HG02678 (cell line): ENCODE data around the gene ITGB6.

ENCODE experiments used
- ATAC-seq: cut with Tn5 transposase; IDR thresholded peaks from one replicate; pipeline ENCODE4 v1.9.1; 2021; ENCODE audit warnings: mild to moderate bottlenecking, moderate library complexity; ENCODE audit not compliant: unreplicated experiment

Gene ITGB6

GRCh38 chr2:160221391-160222276, 21.6 kb upstream of the ITGB6 start:
- ATAC-seq: no peak

DNA sequence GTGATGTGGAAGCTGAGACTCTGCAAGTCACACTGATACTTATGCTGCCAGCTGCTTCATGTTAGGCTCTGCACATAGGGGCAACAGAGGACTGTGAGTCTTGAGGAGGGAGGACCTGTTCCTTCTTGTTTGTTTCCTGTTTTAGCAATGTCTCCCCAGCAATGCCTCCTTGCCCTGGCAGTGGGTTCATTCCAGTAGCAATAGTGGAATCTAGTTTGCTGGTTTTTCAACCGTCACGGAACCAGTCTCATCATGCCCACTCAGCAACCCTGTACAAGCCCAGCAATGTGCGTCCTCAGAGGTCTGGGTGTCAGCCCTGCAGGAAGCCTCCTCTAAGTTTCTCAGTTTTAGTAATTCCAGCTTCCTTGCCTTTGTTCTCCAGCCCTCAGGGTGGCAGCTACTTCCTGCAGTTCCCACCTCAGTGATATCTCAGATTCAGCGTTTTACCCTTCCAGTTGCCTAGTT, 20.5 kb upstream of the ITGB6 start:
- no peak for ATAC-seq

- no peak for ATAC-seq
These were observed 20.0 kb upstream of the ITGB6 start for GRCh38 chr2:160220026-160220425.

- no peak for ATAC-seq
These were observed 14.7 kb upstream of the ITGB6 start for GRCh38 chr2:160214461-160215445.

DNA sequence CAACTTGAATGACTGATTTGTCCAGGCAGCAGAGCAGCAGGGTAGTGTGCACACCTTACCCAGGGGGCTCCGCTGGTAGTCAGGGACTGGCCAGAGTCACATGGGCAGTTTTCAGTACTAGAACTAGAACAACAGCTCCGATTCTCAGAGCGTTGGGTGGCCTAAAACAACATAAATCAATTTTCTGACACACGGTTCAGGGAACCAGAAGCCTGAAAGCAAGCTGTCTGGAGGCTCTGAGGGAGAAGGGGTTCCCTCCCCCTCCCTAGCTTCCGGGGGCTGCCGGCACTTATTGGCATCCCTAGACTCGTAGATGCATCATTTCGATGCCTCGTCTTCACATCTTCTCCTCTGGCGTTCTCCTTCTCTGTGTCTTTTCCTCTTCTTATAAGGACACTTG, 13.4 kb upstream of the ITGB6 start:
- ATAC-seq: no peak

DNA sequence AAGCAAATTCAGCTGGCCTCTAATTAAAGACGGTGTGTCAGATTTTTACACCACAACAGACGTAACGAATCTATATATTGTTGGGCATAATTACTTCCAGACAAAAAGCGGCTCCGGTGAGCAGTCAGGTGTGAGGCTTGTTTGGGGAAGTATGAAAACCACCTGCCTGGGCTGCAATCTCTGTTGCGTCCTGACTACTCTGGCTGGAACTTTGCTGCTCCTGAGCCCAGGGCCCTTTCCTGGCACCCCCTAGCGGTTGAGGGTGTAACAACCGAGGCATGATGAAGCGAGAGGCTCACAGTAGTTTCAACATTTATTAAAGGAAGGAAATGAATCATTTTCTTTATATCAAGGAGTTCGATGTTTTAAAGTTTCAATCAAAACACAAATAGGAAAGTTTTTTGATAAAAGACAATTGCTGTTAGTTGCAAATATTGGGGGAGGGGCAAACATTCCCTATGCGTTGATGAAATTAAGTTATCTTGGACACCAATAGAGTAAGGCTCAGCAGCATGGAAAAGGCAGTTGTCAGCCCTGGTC, 10.6 kb upstream of the ITGB6 start:
- peak; percentile 92 for ATAC-seq

DNA sequence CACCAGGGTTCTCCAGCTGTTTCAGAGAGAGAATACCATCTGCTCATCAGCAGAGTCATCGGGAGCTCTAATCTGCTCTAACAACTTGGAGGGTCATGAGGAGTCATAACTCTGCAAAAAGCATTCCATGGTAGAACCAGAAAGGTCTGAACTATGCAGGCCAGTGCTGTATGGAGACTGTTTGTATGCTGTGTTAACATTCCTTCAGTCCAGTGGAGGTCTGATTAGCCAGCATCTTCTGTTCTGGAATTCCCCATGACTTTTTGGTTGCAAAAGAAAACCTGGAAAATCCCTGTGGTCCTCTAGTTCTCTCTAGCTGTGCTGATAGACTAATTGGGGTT, 9.4 kb upstream of the ITGB6 start:
- no peak for ATAC-seq

DNA sequence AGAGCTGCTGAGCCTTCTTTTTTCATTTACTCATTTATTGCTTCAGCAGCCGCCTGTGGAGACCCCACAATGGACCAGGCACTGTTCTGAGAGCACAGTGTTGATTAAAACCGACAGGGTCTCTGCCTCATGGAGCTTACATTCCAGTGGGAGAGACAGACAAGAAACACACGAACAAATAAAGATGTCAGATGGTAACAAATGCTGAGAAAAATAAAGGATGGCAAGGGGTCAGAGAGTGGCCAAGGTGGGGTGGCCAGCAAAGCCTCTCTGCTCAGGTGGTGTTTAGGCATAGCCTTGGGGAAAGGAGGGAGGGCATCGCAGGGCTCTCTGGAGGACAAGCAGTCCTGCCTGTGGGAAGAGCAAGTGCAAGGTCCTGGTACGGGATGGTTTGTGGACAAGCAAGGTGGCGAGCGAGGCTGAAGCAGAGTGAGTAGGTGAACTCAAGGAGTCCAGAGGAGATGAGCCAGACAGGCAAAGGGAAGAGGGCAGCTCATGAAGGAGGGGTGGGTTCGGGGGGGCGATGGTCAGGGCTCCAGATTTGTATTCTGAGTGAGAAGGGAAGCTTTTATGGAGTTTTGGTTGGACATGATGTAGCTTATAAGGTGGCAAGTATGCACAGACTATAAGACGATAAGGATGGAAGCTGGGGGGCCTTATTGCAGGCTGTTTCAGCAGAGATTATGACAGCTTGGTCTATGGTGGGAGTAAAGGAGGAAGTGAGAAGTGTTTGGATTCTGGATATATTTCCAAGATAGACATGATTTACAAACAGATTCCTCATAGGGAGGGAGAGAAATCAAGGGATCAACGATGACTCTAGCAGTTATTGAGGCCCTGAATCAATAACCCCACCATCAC, 8.8 kb upstream of the ITGB6 start:
- ATAC-seq: no peak

GRCh38 chr2:160207804-160208654, 8.0 kb upstream of the ITGB6 start:
- ATAC-seq: no peak

DNA sequence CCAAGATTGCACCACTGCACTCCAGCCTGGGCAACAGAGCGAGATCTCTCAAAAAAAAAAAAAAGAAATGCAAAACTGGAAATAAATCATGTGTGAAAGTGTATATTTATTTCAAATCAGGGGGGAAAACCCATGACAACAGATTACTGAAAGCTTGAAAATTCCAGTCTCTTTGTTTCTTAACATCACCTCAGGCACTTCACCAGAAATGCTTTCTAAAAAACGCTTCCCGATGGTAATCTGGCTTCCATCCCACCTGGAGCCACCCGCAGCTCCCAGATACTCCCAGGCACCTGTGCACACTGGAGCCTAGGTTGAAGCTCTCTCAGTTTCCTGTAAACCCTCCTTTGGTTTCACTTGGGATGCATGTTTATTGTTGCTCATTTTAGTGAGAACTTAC, 7.2 kb upstream of the ITGB6 start:
- ATAC-seq: no peak

DNA sequence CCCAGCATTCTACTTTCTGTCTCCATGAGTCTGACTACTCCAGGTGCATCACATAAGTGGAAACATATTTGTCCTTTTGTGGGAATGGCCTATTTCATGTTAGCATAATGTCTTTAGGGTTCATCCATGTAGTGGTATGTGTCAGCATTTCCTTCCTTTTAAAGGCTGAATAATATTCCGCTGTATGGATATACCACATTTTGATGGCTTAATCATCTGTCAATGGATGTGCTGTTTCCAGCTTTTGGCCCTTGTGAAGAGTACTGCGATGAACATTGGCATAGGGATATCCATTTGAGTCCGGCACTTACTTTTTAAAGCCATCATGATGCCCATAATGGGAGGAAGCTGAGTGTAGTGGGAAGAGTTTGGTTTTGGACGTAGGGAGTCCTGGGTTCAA, 6.4 kb upstream of the ITGB6 start:
- ATAC-seq: no peak

DNA sequence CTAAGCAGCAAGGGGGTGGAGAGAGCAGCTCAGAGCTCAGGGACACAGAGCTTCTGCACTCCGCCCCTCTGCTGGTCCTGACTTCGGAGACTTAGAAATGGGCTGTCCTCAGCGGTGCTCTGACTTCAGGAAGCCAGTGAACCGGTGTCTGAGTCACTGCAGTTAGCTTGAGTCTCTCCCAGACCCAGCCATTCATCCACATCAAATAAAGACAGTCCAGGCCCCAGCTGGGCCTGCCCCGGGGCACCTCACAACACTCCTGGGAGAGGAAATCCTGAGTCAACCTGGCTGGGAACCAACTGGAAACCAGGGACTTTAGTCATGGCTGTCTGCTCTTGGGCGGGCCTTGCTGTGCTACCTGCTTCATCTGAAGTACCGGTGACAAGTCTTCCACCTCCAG, 5.4 kb upstream of the ITGB6 start:
- no peak for ATAC-seq

- ATAC-seq: no peak
These were observed 3.4 kb upstream of the ITGB6 start for GRCh38 chr2:160203422-160203821.

- no peak for ATAC-seq
These were observed 2.9 kb upstream of the ITGB6 start for GRCh38 chr2:160203007-160203406.

GRCh38 chr2:160201849-160202539, 1.9 kb upstream of the ITGB6 start:
- no peak for ATAC-seq

DNA sequence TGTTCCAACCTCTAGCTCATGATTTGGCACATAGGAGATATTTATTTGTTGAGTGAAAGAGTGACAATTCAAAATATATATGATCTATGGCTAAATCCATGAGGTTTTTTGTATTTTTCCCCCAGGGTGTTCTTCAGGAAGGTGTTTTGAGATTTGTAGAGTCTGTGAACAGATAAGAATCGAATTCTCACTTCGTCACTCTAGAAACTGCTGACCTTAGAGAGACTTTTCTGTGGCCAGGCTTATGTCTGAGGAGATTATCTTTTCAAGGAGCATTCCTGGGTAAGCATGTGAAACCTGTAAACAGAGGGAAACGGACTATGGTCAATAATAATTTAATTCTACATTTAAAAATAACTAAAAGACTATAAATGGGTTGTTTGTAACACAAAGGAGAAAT, 849 bp upstream of the ITGB6 start:
- ATAC-seq: no peak

DNA sequence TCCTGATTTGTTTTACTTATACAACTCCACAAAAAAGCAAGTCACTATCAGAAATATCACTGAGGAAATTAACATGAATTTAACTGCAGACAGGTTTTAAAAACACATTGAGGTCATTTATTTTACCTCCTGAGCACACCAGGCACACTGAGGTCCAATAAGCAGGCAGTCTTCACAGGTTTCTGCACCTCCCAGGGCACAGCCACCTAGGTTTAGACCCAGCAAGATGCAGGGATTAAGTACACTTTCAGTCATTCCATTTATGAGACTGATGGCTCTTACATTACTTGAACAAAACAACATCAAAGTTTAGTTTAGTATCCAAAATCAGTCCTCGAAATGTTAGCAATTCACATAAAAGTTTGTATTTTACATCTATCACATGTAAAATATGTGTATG, 1.0 kb downstream of the ITGB6 start:
- ATAC-seq: no peak

DNA sequence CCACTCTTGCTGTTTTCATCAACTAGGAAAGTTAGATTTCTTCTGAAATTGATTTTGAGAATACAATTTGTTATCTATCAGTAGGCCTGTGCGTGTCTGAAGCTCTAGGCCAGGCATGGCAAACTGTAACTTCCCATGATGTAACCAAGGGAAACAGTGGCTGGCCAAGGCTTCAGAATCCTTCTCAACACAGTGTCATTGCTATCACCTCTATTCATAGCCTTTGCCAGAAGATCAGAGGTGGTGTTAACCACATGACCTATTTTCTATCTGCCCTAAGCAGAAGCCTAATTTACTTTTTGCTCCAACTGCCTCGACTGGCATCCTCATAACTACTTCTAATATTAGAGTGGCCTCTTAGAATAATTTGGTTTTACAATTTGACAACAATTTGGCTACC, 2.5 kb downstream of the ITGB6 start:
- no peak for ATAC-seq

DNA sequence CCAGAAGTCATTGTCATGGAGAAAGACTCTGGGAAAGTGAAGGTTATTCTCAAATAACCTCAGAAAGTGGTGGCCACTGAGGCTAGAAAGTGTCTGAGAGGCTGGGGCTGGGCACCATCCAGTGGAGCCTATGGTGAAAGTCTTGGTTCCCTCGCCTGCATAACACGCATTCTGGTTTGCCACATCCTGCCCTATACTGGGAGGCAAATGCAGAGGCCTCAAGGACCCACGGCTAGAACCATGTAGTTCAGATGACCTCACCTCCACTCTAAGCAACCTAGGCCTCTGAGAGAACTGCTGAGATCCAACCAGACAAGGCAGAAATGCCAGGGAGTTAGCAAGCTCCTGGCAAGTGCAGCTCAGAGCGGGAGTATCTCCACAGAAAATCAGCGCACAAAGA, 5.1 kb downstream of the ITGB6 start:
- ATAC-seq: no peak
